DMS 273 (cell line): ENCODE data around the gene IL1RAP.
"Not testable (repeated sequence)": the region's sequence is repeated elsewhere in the genome, so short reads cannot be mapped to it uniquely, and the experiment has no call there.

Experiments
- DNase-seq: peaks from one replicate; lab custom pipeline; 2025; ENCODE audit not compliant: unreplicated experiment; lab: John Stamatoyannopoulos, UW

IL1RAP gene

GRCh38 chr3:190506271-190506670 is 7.6 kb upstream of the IL1RAP start:
- no peak for DNase-seq

GRCh38 chr3:190512666-190513065 is 1.2 kb upstream of the IL1RAP start:
- no peak for DNase-seq

- peak; percentile 45 for DNase-seq
Measured at GRCh38 chr3:190514413-190515153, 698 bp downstream of the IL1RAP start.

- DNase-seq = no peak
Measured at GRCh38 chr3:190516416-190516815, 2.5 kb downstream of the IL1RAP start.

GRCh38 chr3:190517687-190518086 is 3.8 kb downstream of the IL1RAP start:
- no peak for DNase-seq

GRCh38 chr3:190518531-190518930 is 4.6 kb downstream of the IL1RAP start:
- DNase-seq = not testable (repeated sequence)

- DNase-seq = no peak
Measured at GRCh38 chr3:190519886-190520285, 6.0 kb downstream of the IL1RAP start.

GRCh38 chr3:190521998-190522397 is 8.1 kb downstream of the IL1RAP start:
- DNase-seq = no peak

- no peak for DNase-seq
Measured at GRCh38 chr3:190522621-190523222, 8.8 kb downstream of the IL1RAP start.

GRCh38 chr3:190524942-190525341 is 11.1 kb downstream of the IL1RAP start:
- no peak for DNase-seq

GRCh38 chr3:190525634-190526033 is 11.7 kb downstream of the IL1RAP start:
- no peak for DNase-seq

- DNase-seq = no peak
Measured at GRCh38 chr3:190526787-190527762, 13.2 kb downstream of the IL1RAP start.

- no peak for DNase-seq
Measured at GRCh38 chr3:190528706-190529105, 14.8 kb downstream of the IL1RAP start.

GRCh38 chr3:190531406-190531805 is 17.5 kb downstream of the IL1RAP start:
- no peak for DNase-seq

GRCh38 chr3:190532731-190533203 is 18.9 kb downstream of the IL1RAP start:
- no peak for DNase-seq

- DNase-seq = no peak
Measured at GRCh38 chr3:190533511-190534281, 19.8 kb downstream of the IL1RAP start.

GRCh38 chr3:190534386-190534785 is 20.5 kb downstream of the IL1RAP start:
- DNase-seq = no peak

- DNase-seq = no peak
Measured at GRCh38 chr3:190534986-190535385, 21.1 kb downstream of the IL1RAP start.

- DNase-seq = no peak
Measured at GRCh38 chr3:190537146-190537545, 23.3 kb downstream of the IL1RAP start.

- no peak for DNase-seq
Measured at GRCh38 chr3:190538288-190538687, 24.4 kb downstream of the IL1RAP start.

- DNase-seq = no peak
Measured at GRCh38 chr3:190539526-190539925, 25.6 kb downstream of the IL1RAP start.
